HG03439 (cell line): ENCODE data around the gene MRPS26.
"Not testable (repeated sequence)": the region's sequence is repeated elsewhere in the genome, so short reads cannot be mapped to it uniquely, and the experiment has no call there.

Source experiments
- ATAC-seq: cut with Tn5 transposase; IDR thresholded peaks from one replicate; pipeline ENCODE4 v1.9.1; 2021; ENCODE audit warnings: mild to moderate bottlenecking, moderate library complexity; ENCODE audit not compliant: unreplicated experiment

MRPS26 gene

GRCh38 chr20:3072530-3073250, 26.8 kb downstream of the MRPS26 start:
- no peak for ATAC-seq

- ATAC-seq: not testable (repeated sequence)
Measured at GRCh38 chr20:3073251-3073643, 27.4 kb downstream of the MRPS26 start.

GRCh38 chr20:3074812-3075211, 29.0 kb downstream of the MRPS26 start:
- no peak for ATAC-seq

GRCh38 chr20:3075315-3075714, 29.5 kb downstream of the MRPS26 start:
- not testable (repeated sequence) for ATAC-seq

GRCh38 chr20:3077618-3078134, 31.8 kb downstream of the MRPS26 start:
- no peak for ATAC-seq

- ATAC-seq: no peak
Measured at GRCh38 chr20:3080939-3081388, 35.1 kb downstream of the MRPS26 start.

GRCh38 chr20:3081641-3082040, 35.8 kb downstream of the MRPS26 start:
- ATAC-seq: no peak

- no peak for ATAC-seq
Measured at GRCh38 chr20:3082306-3082951, 36.6 kb downstream of the MRPS26 start.

- ATAC-seq: no peak
Measured at GRCh38 chr20:3082955-3083952, 37.4 kb downstream of the MRPS26 start.

- ATAC-seq: no peak
Measured at GRCh38 chr20:3084283-3084985, 38.6 kb downstream of the MRPS26 start, which contains the start of gene AVP. Gene AVP (minus strand): TSS chr20:3084724. CDS start chr20:3084674, 50 bp downstream.

- no peak for ATAC-seq
Measured at GRCh38 chr20:3084986-3085360, 39.1 kb downstream of the MRPS26 start.

- ATAC-seq: no peak
Measured at GRCh38 chr20:3085571-3086072, 39.8 kb downstream of the MRPS26 start.

GRCh38 chr20:3088031-3088430, 42.2 kb downstream of the MRPS26 start:
- no peak for ATAC-seq

- ATAC-seq: no peak
Measured at GRCh38 chr20:3090565-3090964, 44.7 kb downstream of the MRPS26 start.

GRCh38 chr20:3092611-3093379, 46.9 kb downstream of the MRPS26 start:
- ATAC-seq: no peak

- ATAC-seq: no peak
Measured at GRCh38 chr20:3093861-3094361, 48.1 kb downstream of the MRPS26 start.

GRCh38 chr20:3094848-3095629, 49.2 kb downstream of the MRPS26 start:
- no peak for ATAC-seq
